Activated B cell treated with CpG ODN at 0.5 μM for 24 hours (primary cell): Measurements from ENCODE around the gene SLC8A1. TPM values are rescaled to one million over a fixed set of nuclear protein-coding genes. Genes with fewer than 3 reads are reported as not detected.

ENCODE experiments used
- ATAC-seq: fragments of 200-7000 bp; cut with Tn5 transposase; one replicate; pipeline ENCODE4 v1.10.0; 2021; ENCODE audit warnings: low read depth, mild to moderate bottlenecking, moderate library complexity
- CTCF ChIA-PET: fragments of 350-600 bp; sonication (Branson Sonifier 250); formaldehyde crosslinking; loops from one replicate; lab custom pipeline; 2021; ENCODE audit warnings: antibody characterized with exemption; lab: Charles Lee
- POLR2A ChIA-PET: fragments of 350-600 bp; sonication (Branson Sonifier 250); formaldehyde crosslinking; loops from one replicate; lab custom pipeline; 2021; ENCODE audit warnings: antibody characterized with exemption; lab: Charles Lee
- DNase-seq: peaks from one replicate; pipeline ENCODE4 v3.0.0; 2022
- H3K27ac Mint-ChIP-seq: one replicate; pipeline ENCODE4 v1.8.0; 2020; ENCODE audit warnings: mixed read lengths
- H3K27me3 Mint-ChIP-seq: one replicate; pipeline ENCODE4 v1.8.0; 2021; ENCODE audit warnings: mixed read lengths
- H3K36me3 Mint-ChIP-seq: one replicate; pipeline ENCODE4 v1.8.0; 2021; ENCODE audit warnings: low read depth, mixed read lengths
- H3K4me1 Mint-ChIP-seq: one replicate; pipeline ENCODE4 v1.8.0; 2021; ENCODE audit warnings: mixed read lengths
- H3K4me3 Mint-ChIP-seq: one replicate; pipeline ENCODE4 v1.8.0; 2020; ENCODE audit warnings: mild to moderate bottlenecking, mixed read lengths
- H3K9me3 Mint-ChIP-seq: one replicate; pipeline ENCODE4 v1.8.0; 2020; ENCODE audit warnings: mixed read lengths
- CTCF ChIP-seq: fragments of 200-600 bp; IDR thresholded peaks from one replicate; pipeline ENCODE4 v1.8.0; 2022; ENCODE audit warnings: antibody characterized with exemption, mild to moderate bottlenecking
- intact Hi-C: fragments of 100-400 bp; cut with micrococcal nuclease; formaldehyde crosslinking; loops from one replicate; pipeline ENCODE4 v1.15.1; 2024
- total RNA-seq: library from RNA; stranded (reverse); gene quantifications from 2 replicates; pipeline ENCODE4 v1.2.3, GENCODE V29; 2022

Gene SLC8A1
- total RNA-seq, 1 donor from 2014 or later: 0.04 TPM

GRCh38 chr2:40123746-40124145 lies 328.1 kb downstream of the SLC8A1 start:
- H3K9me3 Mint-ChIP-seq: no peaks in the 10 kb centered on the region
- no peaks in the 10 kb centered on the region for H3K4me1 Mint-ChIP-seq
- H3K4me3 Mint-ChIP-seq: no peak overlapping the region
- ChIA-PET CTCF (no interaction called here), POLR2A (no interaction called here)
- TF ChIP-seq CTCF: no peak
- ATAC-seq: no peak
- DNase-seq: no peak
- intact Hi-C loops: no loop called here
- H3K36me3 Mint-ChIP-seq: no peaks in the 10 kb centered on the region
- no peak overlapping the region for H3K27ac Mint-ChIP-seq
- H3K27me3 Mint-ChIP-seq: no peaks in the 10 kb centered on the region

GRCh38 chr2:40123326-40123725 lies 328.6 kb downstream of the SLC8A1 start:
- ChIA-PET CTCF (no interaction called here), POLR2A (no interaction called here)
- DNase-seq: no peak
- Mint-ChIP-seq H3K36me3 (no peaks in the 10 kb centered on the region), H3K9me3 (no peaks in the 10 kb centered on the region), H3K27me3 (no peaks in the 10 kb centered on the region), H3K4me3 (no peak overlapping the region), H3K27ac (no peak overlapping the region), H3K4me1 (no peaks in the 10 kb centered on the region)
- TF ChIP-seq CTCF: no peak
- intact Hi-C loops: no loop called here
- no peak for ATAC-seq

GRCh38 chr2:40120957-40121356 lies 330.9 kb downstream of the SLC8A1 start:
- ATAC-seq (no peak), DNase-seq (no peak)
- Mint-ChIP-seq H3K9me3 (no peaks in the 10 kb centered on the region), H3K4me1 (no peaks in the 10 kb centered on the region), H3K36me3 (no peaks in the 10 kb centered on the region), H3K4me3 (no peak overlapping the region), H3K27ac (no peak overlapping the region), H3K27me3 (no peaks in the 10 kb centered on the region)
- intact Hi-C loops: no loop called here
- no peak for TF ChIP-seq CTCF
- ChIA-PET POLR2A (no interaction called here), CTCF (no interaction called here)

GRCh38 chr2:40120026-40120425 lies 331.9 kb downstream of the SLC8A1 start:
- ChIA-PET POLR2A (no interaction called here), CTCF (no interaction called here)
- H3K27ac Mint-ChIP-seq: no peak overlapping the region
- DNase-seq (no peak), ATAC-seq (no peak)
- no peak for TF ChIP-seq CTCF
- no peaks in the 10 kb centered on the region for H3K4me1 Mint-ChIP-seq
- intact Hi-C loops: no loop called here
- H3K36me3 Mint-ChIP-seq: no peaks in the 10 kb centered on the region
- H3K4me3 Mint-ChIP-seq: no peak overlapping the region
- no peaks in the 10 kb centered on the region for H3K27me3 Mint-ChIP-seq
- no peaks in the 10 kb centered on the region for H3K9me3 Mint-ChIP-seq

GRCh38 chr2:40118622-40119021 lies 333.3 kb downstream of the SLC8A1 start:
- Mint-ChIP-seq H3K4me3 (no peak overlapping the region), H3K4me1 (no peaks in the 10 kb centered on the region), H3K36me3 (no peaks in the 10 kb centered on the region), H3K27me3 (no peaks in the 10 kb centered on the region), H3K9me3 (no peaks in the 10 kb centered on the region), H3K27ac (no peak overlapping the region)
- POLR2A ChIA-PET: no interaction called here
- ATAC-seq (no peak), DNase-seq (no peak)
- CTCF ChIA-PET: no interaction called here
- no peak for TF ChIP-seq CTCF
- intact Hi-C loops: no loop called here
